Effector memory CD4-positive, alpha-beta T cell (primary cell): ENCODE results near the gene RBPJL.

Experiments used
- DNase-seq, 3 donors: peaks; one replicate each; pipeline ENCODE4 v3.0.0-alpha.2; 2020
- H3K27ac ChIP-seq: 2 replicates; pipeline ENCODE4 v1.7.0; 2013; ENCODE audit warnings: mild to moderate bottlenecking, low read length, moderate library complexity; ENCODE audit not compliant: insufficient read depth, poor library complexity, severe bottlenecking
- H3K27me3 ChIP-seq: replicated peaks from 2 replicates; pipeline ENCODE4 v1.7.0; 2013; ENCODE audit warnings: mild to moderate bottlenecking, low read length; ENCODE audit not compliant: insufficient read depth, control insufficient read depth, poor library complexity, severe bottlenecking
- H3K36me3 ChIP-seq: 2 replicates; pipeline ENCODE4 v1.7.0; 2013; ENCODE audit warnings: mild to moderate bottlenecking, low read length, moderate library complexity; ENCODE audit not compliant: control insufficient read depth, insufficient read depth
- H3K4me1 ChIP-seq: 2 replicates; pipeline ENCODE4 v1.7.0; 2013; ENCODE audit warnings: low read length, mild to moderate bottlenecking; ENCODE audit not compliant: control insufficient read depth, insufficient read depth, poor library complexity, severe bottlenecking
- H3K4me3 ChIP-seq: 2 replicates; pipeline ENCODE4 v1.7.0; 2013; ENCODE audit warnings: low read length, low read depth, mild to moderate bottlenecking; ENCODE audit not compliant: insufficient read depth, poor library complexity, severe bottlenecking
- H3K9me3 ChIP-seq: 2 replicates; pipeline ENCODE4 v1.7.0; 2013; ENCODE audit warnings: mild to moderate bottlenecking, low read length, moderate library complexity; ENCODE audit not compliant: control insufficient read depth

Gene RBPJL

GRCh38 chr20:45316150-45317080 lies 9.8 kb downstream of the RBPJL start:
- H3K27me3 ChIP-seq, result no peaks in the 10 kb centered on the region
- DNase-seq, result no peak
- H3K4me3 ChIP-seq, result no peak overlapping the region
- H3K9me3 ChIP-seq, result no peaks in the 10 kb centered on the region
- H3K27ac ChIP-seq, result no peak overlapping the region
- peaks cover 9% of the 10 kb centered on the region for H3K4me1 ChIP-seq
- no peaks in the 10 kb centered on the region for H3K36me3 ChIP-seq

GRCh38 chr20:45317826-45318225 lies 11.2 kb downstream of the RBPJL start:
- Histone ChIP-seq H3K36me3 (no peaks in the 10 kb centered on the region), H3K9me3 (no peaks in the 10 kb centered on the region), H3K27me3 (no peaks in the 10 kb centered on the region), H3K4me3 (no peak overlapping the region), H3K4me1 (peaks cover 3% of the 10 kb centered on the region), H3K27ac (no peak overlapping the region)
- no peak for DNase-seq

GRCh38 chr20:45318386-45318939 lies 11.8 kb downstream of the RBPJL start:
- peaks cover 3% of the 10 kb centered on the region for H3K4me1 ChIP-seq
- no peak overlapping the region for H3K27ac ChIP-seq
- H3K27me3 ChIP-seq, result no peaks in the 10 kb centered on the region
- H3K9me3 ChIP-seq, result no peaks in the 10 kb centered on the region
- H3K36me3 ChIP-seq, result no peaks in the 10 kb centered on the region
- DNase-seq, result no peak
- no peak overlapping the region for H3K4me3 ChIP-seq

GRCh38 chr20:45318948-45319347 lies 12.3 kb downstream of the RBPJL start:
- peaks cover 3% of the 10 kb centered on the region for H3K4me1 ChIP-seq
- DNase-seq, result no peak
- H3K27ac ChIP-seq, result no peak overlapping the region
- H3K4me3 ChIP-seq, result no peak overlapping the region
- no peaks in the 10 kb centered on the region for H3K36me3 ChIP-seq
- H3K27me3 ChIP-seq, result no peaks in the 10 kb centered on the region
- no peaks in the 10 kb centered on the region for H3K9me3 ChIP-seq

GRCh38 chr20:45320948-45321595 lies 14.4 kb downstream of the RBPJL start:
- Histone ChIP-seq H3K4me3 (no peak overlapping the region), H3K27me3 (no peaks in the 10 kb centered on the region), H3K36me3 (no peaks in the 10 kb centered on the region), H3K9me3 (no peaks in the 10 kb centered on the region), H3K4me1 (peaks cover 3% of the 10 kb centered on the region), H3K27ac (no peak overlapping the region)
- no peak for DNase-seq

GRCh38 chr20:45322952-45323383 lies 16.3 kb downstream of the RBPJL start:
- peaks cover 3% of the 10 kb centered on the region for H3K4me1 ChIP-seq
- no peaks in the 10 kb centered on the region for H3K9me3 ChIP-seq
- no peak for DNase-seq
- no peaks in the 10 kb centered on the region for H3K27me3 ChIP-seq
- no peak overlapping the region for H3K4me3 ChIP-seq
- no peaks in the 10 kb centered on the region for H3K36me3 ChIP-seq
- H3K27ac ChIP-seq, result no peak overlapping the region

- Histone ChIP-seq H3K27ac (no peak overlapping the region), H3K36me3 (no peaks in the 10 kb centered on the region)
- no peak for DNase-seq
Measured at GRCh38 chr20:45323731-45324130, 17.1 kb downstream of the RBPJL start.

GRCh38 chr20:45325371-45325770 lies 18.7 kb downstream of the RBPJL start:
- Histone ChIP-seq H3K27ac (no peak overlapping the region), H3K4me1 (peaks cover 3% of the 10 kb centered on the region), H3K36me3 (no peaks in the 10 kb centered on the region), H3K4me3 (no peak overlapping the region), H3K27me3 (no peaks in the 10 kb centered on the region), H3K9me3 (no peaks in the 10 kb centered on the region)
- DNase-seq, result no peak

More at GRCh38 chr20:45323731-45324130, 17.1 kb downstream of the RBPJL start:
- peaks cover 3% of the 10 kb centered on the region for H3K4me1 ChIP-seq
- no peaks in the 10 kb centered on the region for H3K9me3 ChIP-seq
- no peaks in the 10 kb centered on the region for H3K27me3 ChIP-seq
- no peak overlapping the region for H3K4me3 ChIP-seq

GRCh38 chr20:45328451-45328850 lies 21.8 kb downstream of the RBPJL start:
- Histone ChIP-seq H3K9me3 (no peaks in the 10 kb centered on the region), H3K27ac (no peak overlapping the region), H3K36me3 (no peaks in the 10 kb centered on the region), H3K4me3 (no peak overlapping the region), H3K27me3 (no peaks in the 10 kb centered on the region), H3K4me1 (no peaks in the 10 kb centered on the region)
- DNase-seq, result no peak
